ENCODE measurements around the gene AHCTF1. TPM values are rescaled to one million over a fixed set of nuclear protein-coding genes. Genes with fewer than 3 reads are reported as not detected.

AHCTF1 gene
- total RNA-seq, 4 donors from 2014 or later: 30.7 to 45.3 (median 42.0) TPM

DNA sequence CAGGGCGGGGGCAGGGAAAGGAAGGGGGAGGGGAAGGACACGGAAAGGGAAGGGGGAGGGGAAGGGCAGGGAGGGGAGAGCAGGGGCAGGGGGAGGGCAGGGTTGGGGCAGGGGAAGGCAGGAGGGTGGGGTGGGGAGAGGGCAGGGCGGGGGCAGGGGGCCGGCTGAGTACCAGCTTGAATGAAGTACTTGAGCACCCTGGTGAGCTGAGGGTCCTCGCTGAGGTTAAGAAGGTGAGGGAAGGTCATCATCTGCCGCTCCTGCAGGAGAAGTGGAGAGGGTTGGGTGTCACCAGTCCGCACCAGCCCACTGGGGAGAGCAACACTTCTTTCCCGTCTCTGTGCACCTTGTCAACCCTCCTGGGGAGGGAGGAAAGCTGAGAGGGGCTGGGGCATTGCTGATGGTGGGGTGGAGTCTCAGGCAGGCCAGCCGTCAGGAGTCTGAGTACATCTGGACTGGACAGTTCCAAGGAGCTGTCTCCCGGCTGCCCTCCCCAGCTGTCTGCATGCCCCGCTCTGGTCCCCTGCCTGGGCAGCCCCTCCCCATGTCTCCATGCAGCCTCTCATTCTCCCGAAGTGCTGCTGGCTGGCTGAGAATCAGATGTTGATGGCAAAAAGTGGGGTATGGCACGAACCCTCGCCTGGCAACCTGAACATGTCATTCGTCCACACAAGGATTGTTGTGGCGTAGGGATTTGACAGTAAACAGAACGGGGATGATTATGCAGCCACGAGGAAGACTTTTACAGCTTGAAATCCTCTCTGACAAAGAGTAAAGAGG, 137.5 kb downstream of the AHCTF1 start:
- Histone ChIP-seq H3K27me3 (peaks cover 0 to 54% (median 0%) of the 10 kb centered on the region in 4 donors), H3K4me3 (no peak overlapping the region), H3K36me3 (no peaks in the 10 kb centered on the region), H3K4me1 (peaks cover 11 to 26% (median 17%) of the 10 kb centered on the region in 4 donors), H3K27ac (replicated peaks in 1 of 4) (no peak overlapping the region), H3K9me3 (no peaks in the 10 kb centered on the region)
- DNase-seq (ENCODE audit: extremely low spot score): no peak
- 27% methylated on average over 16 of the region's 18 CpGs for WGBS
- intact Hi-C loops (cut with DNase I): no loop called here
- TF ChIP-seq EP300 (IDR thresholded peaks at IDR 0.05) (no peak), CTCF (IDR thresholded peaks at IDR 0.05) (no peak), POLR2A (IDR thresholded peaks at IDR 0.05; ENCODE audit: low read depth) (no peak), POLR2AphosphoS5 (IDR thresholded peaks at IDR 0.05) (no peak)

GRCh38 chr1:246793356-246793896, 138.3 kb downstream of the AHCTF1 start:
- DNase-seq (ENCODE audit: extremely low spot score): no peak
- TF ChIP-seq EP300 (IDR thresholded peaks at IDR 0.05) (no peak), POLR2AphosphoS5 (IDR thresholded peaks at IDR 0.05) (no peak), CTCF (IDR thresholded peaks at IDR 0.05) (no peak), POLR2A (IDR thresholded peaks at IDR 0.05; ENCODE audit: low read depth) (no peak)
- Histone ChIP-seq H3K27me3 (peaks cover 0 to 50% (median 0%) of the 10 kb centered on the region in 4 donors), H3K36me3 (no peaks in the 10 kb centered on the region), H3K4me1 (peaks cover 11 to 34% (median 25%) of the 10 kb centered on the region in 4 donors), H3K9me3 (no peaks in the 10 kb centered on the region), H3K27ac (replicated peaks in 1 of 4) (no peak overlapping the region), H3K4me3 (no peak overlapping the region)
- intact Hi-C loops (cut with DNase I): no loop called here
- WGBS: 23% methylated on average over 6 of the region's 6 CpGs

DNA sequence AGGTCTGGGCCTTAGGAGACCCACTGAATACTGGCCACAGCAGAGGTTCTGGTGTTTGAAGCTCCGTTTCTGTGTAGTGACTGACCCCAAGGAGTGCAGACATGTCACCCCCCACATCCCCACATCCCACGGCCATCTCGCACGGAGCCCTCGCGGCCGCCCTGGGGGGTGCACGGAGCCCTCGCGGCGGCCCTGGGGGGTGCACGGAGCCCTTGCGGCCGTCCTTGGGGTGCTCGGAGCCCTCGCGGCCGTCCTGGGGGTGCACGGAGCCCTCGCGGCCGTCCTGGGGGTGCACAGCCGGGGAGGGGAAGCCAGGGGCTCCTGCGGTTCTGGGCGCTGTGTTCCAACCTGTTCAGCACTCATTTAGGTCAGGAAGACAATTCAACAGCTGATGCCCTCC, 139.1 kb downstream of the AHCTF1 start:
- Histone ChIP-seq H3K4me3 (no peak overlapping the region), H3K4me1 (peaks cover 11 to 37% (median 26%) of the 10 kb centered on the region in 4 donors), H3K36me3 (no peaks in the 10 kb centered on the region), H3K27ac (replicated peaks in 1 of 4) (no peak overlapping the region), H3K9me3 (no peaks in the 10 kb centered on the region), H3K27me3 (peaks cover 0 to 43% (median 0%) of the 10 kb centered on the region in 4 donors)
- WGBS: 83% methylated on average over 16 of the region's 25 CpGs
- intact Hi-C loops (cut with DNase I): no loop called here
- no peak for DNase-seq (ENCODE audit: extremely low spot score)
- TF ChIP-seq POLR2A (IDR thresholded peaks at IDR 0.05; ENCODE audit: low read depth) (no peak), EP300 (IDR thresholded peaks at IDR 0.05) (no peak), CTCF (IDR thresholded peaks at IDR 0.05) (no peak), POLR2AphosphoS5 (IDR thresholded peaks at IDR 0.05) (no peak)

DNA sequence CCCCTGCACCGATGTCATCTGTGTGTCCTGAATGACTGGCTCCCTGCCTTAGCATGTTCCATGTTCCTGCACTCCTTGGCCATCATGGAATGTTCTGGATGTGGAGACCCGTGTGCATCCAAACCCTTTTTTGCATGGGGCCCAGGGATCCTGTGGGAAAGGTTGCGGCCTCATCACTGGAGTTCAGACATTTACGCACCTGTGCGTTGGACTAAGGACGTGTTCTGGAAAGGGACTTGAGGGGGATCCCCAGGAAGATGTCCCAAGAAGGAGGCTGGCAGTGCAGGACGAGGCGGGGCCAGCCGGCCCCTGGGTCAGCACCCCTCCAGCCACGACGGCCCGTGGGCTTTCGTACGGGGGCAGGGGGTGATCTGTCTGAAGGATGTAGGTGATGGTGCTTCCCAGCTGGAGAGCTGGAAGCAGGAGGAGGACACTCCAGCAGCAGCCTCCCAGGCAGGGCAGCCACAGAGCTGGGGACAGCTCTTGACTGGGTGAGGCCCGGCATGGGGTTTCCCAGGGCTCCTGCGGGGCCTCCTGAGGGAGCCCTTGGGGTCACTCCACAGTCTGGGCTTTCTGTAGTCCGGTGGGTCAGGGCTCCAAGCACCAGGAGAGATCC, 140.3 kb downstream of the AHCTF1 start:
- Histone ChIP-seq H3K4me1 (peaks cover 11 to 43% (median 26%) of the 10 kb centered on the region in 4 donors), H3K4me3 (no peak overlapping the region), H3K9me3 (no peaks in the 10 kb centered on the region), H3K36me3 (no peaks in the 10 kb centered on the region), H3K27me3 (peaks cover 0 to 36% (median 0%) of the 10 kb centered on the region in 4 donors), H3K27ac (replicated peaks in 1 of 4) (no peak overlapping the region)
- TF ChIP-seq POLR2A (IDR thresholded peaks at IDR 0.05; ENCODE audit: low read depth): no peak
- TF ChIP-seq CTCF (IDR thresholded peaks at IDR 0.05): no peak
- TF ChIP-seq POLR2AphosphoS5 (IDR thresholded peaks at IDR 0.05): no peak
- no peak for TF ChIP-seq EP300 (IDR thresholded peaks at IDR 0.05)
- 96% methylated on average over 4 of the region's 17 CpGs for WGBS
- intact Hi-C loops (cut with DNase I): no loop called here
- no peak for DNase-seq (ENCODE audit: extremely low spot score)
